ENCODE results near the gene F2R.
"Not testable (repeated sequence)": the region's sequence is repeated elsewhere in the genome, so short reads cannot be mapped to it uniquely, and the experiment has no call there.

Gene F2R

DNA sequence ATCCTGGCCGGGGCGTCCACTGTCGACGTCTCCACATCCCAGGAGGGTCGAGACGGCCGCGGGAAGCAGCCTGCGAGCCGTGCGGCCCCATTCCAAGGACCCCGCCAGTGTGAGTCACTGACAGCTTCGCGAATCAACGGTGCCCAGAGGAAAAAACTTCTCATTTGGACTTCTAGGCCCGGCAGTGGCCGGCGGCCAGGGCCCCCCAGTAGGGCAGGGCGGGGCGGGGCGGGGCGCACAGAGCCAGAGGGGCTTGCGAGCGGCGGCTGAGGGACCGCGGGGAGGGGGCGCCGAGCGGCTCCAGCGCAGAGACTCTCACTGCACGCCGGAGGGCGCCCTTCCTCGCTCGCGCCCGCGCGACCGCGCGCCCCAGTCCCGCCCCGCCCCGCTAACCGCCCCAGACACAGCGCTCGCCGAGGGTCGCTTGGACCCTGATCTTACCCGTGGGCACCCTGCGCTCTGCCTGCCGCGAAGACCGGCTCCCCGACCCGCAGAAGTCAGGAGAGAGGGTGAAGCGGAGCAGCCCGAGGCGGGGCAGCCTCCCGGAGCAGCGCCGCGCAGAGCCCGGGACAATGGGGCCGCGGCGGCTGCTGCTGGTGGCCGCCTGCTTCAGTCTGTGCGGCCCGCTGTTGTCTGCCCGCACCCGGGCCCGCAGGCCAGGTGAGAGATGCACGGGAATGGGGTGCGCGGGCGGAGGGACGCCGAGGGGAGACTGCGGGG, at the start of gene F2R:
Gene F2R (plus strand): TSS at position 391 of the 720 bp plus-strand sequence. CDS start 182 bp downstream, at position 573.
- in situ Hi-C loops (cut with HindIII; ENCODE audit: low sequenced_read_pairs) = no loop called here

- in situ Hi-C loops (cut with HindIII; ENCODE audit: low sequenced_read_pairs) = no loop called here
Measured at GRCh38 chr5:76667495-76667894, 48.4 kb upstream of the F2R start.

DNA sequence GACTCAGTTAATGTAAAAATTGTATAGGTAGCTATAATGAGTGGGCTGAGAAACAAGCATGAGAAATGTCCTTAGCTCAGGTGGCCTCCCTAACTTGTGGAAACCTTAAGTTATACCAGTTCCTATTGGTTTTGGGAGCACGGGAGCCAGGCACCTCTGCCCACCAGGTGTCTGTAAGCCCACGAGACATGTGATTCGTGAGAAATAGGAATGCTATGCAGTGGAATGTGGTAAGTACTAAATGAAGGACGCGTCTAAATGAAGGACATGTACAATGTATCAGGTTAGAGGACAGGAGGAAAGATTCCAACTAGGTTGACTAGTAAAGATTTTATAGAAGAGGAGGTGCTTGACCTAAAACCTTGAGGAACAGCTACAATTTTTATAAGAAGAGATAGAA, 46.7 kb upstream of the F2R start:
- in situ Hi-C loops (cut with HindIII; ENCODE audit: low sequenced_read_pairs) = no loop called here

DNA sequence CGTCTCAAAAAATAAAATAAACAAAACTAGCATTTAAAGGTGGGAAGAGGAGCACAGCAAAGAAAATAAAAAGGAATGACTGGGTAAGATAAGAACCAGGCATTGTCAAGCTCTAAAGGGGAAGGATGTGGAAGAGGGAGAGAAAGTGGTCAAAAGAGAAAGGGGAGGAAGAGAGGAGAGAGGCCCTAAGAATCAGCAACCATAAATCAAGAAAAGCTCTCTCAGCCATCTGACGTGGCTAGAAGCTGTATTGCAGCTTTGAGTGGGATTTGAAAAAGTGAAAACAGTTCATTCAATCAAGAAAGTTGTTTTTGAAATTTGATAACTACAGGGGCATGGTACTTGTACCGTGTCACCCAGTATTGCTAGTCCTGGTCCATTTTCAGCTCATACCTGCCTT, 45.4 kb upstream of the F2R start:
- in situ Hi-C loops (cut with HindIII; ENCODE audit: low sequenced_read_pairs) = no loop called here

- in situ Hi-C loops (cut with HindIII; ENCODE audit: low sequenced_read_pairs) = no loop called here
Measured at GRCh38 chr5:76672242-76672641, 43.7 kb upstream of the F2R start.

DNA sequence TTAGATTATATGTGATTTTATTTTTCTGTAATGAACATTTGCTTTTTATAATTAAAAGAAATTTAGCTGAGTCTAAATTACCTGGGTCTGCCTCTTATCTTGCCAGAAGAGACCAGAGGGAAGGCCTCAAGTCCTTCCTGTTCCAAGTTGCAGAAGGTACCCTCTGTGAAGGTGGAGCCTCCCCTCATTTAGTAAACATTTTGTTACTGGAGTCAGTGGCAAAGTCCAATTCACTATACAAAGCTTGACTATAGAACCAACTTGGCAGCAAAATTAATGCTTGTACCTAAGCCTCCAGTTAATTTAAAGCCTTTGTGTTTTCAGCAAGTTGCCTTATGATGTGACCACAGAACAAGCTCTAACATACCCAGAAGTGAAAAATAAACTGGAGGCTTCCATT, 42.8 kb upstream of the F2R start:
- in situ Hi-C loops (cut with HindIII; ENCODE audit: low sequenced_read_pairs) = no loop called here

DNA sequence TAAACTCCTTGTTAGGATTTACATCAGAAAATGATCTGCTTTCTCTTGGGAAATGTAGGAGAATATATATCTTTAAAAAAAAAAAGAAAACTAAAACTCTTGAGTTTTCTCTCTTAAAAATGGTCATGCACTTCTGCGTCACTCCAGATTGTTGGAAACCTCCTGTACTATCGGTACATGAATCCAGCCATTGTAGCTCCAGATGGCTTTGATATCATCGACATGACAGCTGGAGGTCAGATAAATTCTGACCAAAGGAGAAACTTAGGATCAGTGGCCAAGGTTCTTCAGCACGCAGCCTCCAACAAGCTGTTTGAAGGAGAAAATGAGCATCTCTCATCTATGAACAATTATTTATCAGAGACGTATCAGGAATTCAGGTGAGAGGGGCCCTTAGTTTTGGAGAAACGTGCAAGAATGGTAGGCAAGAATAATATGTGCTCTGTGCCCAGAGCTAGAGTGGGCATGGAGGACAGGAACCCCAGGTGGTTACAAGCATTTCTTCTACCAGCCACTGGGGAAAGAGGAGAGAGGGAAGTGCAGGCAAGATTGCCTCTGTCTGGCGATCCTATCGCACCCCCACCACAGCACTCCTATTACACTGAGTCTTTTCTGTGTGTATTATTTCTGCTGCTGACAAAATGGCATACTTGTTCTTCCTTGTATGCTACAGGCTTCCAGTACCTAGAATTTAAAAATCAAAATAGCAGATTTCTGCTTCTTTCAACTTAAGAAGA, 41.4 kb upstream of the F2R start:
- in situ Hi-C loops (cut with HindIII; ENCODE audit: low sequenced_read_pairs) = no loop called here

- in situ Hi-C loops (cut with HindIII; ENCODE audit: low sequenced_read_pairs) = no loop called here
Measured at GRCh38 chr5:76675364-76675763, 40.6 kb upstream of the F2R start.

GRCh38 chr5:76677849-76678472, 38.0 kb upstream of the F2R start:
- in situ Hi-C loops (cut with HindIII; ENCODE audit: low sequenced_read_pairs) = no loop called here

DNA sequence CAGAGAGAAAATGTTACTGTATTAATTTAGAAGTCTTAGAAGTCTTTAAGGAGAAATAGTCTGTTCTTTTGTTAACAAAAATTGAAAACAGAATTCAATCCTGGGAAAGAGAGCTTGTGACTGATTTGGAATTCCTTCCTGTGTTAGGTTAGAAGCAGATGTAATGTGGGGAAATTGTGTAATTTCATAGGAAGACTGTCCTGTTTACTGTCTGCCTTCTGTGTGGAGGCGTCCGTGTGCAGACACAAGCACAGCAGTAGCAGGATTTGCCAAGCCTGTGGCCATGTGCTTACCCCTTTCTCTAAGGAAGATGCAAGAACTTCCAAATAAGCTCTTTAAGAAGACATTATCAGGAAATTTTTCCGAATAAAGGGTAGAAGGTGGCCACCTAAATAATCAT, 36.7 kb upstream of the F2R start:
- in situ Hi-C loops (cut with HindIII; ENCODE audit: low sequenced_read_pairs) = no loop called here

DNA sequence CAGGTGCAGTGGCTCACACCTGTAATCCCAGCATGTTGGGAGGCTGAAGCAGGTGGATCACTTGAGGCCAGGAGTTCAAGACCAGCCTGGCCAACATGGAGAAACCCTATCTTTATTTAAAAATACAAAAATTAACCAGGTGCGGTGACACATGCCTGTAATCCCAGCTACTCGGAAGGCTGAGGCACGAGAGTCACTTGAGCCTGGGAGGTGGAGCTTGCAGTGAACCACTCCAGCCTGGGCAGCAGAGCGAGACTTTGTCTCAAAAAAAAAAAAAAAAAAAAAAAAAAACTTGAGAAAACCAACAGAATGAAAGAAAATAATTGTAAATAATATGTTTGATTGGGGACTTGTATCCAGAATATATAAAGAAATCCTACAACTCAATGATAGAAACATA, 35.1 kb upstream of the F2R start:
- in situ Hi-C loops (cut with HindIII; ENCODE audit: low sequenced_read_pairs) = not testable (repeated sequence)

GRCh38 chr5:76681287-76681686, 34.6 kb upstream of the F2R start:
- in situ Hi-C loops (cut with HindIII; ENCODE audit: low sequenced_read_pairs) = no loop called here

GRCh38 chr5:76682387-76682786, 33.5 kb upstream of the F2R start:
- in situ Hi-C loops (cut with HindIII; ENCODE audit: low sequenced_read_pairs) = no loop called here

- in situ Hi-C loops (cut with HindIII; ENCODE audit: low sequenced_read_pairs) = no loop called here
Measured at GRCh38 chr5:76683816-76684731, 31.9 kb upstream of the F2R start.

- in situ Hi-C loops (cut with HindIII; ENCODE audit: low sequenced_read_pairs) = no loop called here
Measured at GRCh38 chr5:76684756-76685519, 31.0 kb upstream of the F2R start.

DNA sequence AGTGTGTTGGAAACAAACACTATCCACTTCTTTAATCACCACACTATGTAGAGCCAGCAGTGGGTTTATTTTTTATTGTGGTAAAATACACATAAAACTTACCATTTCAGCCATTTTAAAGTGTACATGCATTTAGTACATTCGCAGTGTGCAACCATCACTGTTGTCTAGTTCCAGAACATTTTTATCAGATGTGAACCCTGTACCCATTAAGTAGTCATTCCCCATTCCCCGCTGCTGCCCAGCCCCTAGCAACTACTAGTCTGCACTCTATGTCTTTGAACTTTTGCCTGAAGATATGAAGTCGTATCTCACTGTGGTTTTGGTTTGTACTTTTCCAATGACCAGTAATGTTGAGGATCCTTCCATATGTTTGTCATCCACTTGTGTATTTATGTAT, 30.2 kb upstream of the F2R start:
- in situ Hi-C loops (cut with HindIII; ENCODE audit: low sequenced_read_pairs) = no loop called here

- in situ Hi-C loops (cut with HindIII; ENCODE audit: low sequenced_read_pairs) = no loop called here
Measured at GRCh38 chr5:76688212-76688611, 27.7 kb upstream of the F2R start.

DNA sequence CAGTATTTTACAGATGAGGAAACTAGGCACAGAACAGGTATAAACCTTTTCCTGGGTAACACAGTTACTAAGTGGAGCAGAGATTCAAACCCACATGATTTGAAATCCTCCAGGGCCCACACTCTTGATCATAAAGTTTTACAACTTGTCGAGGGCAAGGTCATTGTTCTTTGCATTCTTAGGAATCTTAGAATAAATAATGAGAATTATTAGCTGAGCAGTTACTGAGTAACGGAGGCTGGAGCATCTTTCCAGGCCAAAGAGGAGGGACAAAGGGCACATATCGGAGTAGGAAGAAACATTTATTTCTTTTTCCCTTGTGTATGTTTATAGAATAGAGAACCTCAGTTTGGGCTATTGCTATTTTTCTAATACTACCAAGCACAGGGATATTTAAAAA, 27.1 kb upstream of the F2R start:
- in situ Hi-C loops (cut with HindIII; ENCODE audit: low sequenced_read_pairs) = no loop called here

GRCh38 chr5:76689321-76690036, 26.4 kb upstream of the F2R start:
- in situ Hi-C loops (cut with HindIII; ENCODE audit: low sequenced_read_pairs) = no loop called here

All from endothelial cell of hepatic sinusoid (primary cell).